Stomach (tissue), 9 donors: ENCODE results near the gene SMAP1. TPM values are rescaled to one million over a fixed set of nuclear protein-coding genes. Genes with fewer than 3 reads are reported as not detected.

Experiments used
- DNase-seq, 2 donors: peaks; one replicate each; pipeline versions ENCODE4 v3.0.0 to v3.0.0-alpha.2; 2013 to 2019
- H3K27ac ChIP-seq, 5 donors: fragments of 200-600 bp in 4 of 5; sonication (generic) in 4 of 5; one replicate each; pipeline ENCODE4 v1.5.1; 2013 to 2019; ENCODE audit warnings: mild to moderate bottlenecking in 1 of 5, moderate library complexity in 1 of 5
- H3K27me3 ChIP-seq, 3 donors: fragments of 200-600 bp; sonication (generic); one replicate each; pipeline ENCODE4 v1.5.1; 2017 to 2019; ENCODE audit warnings: mixed run types in 1 of 3
- H3K36me3 ChIP-seq, 4 donors: fragments of 200-600 bp; sonication (generic); 1 replicate in 3 of 4; 2 replicates in 1 of 4; pipeline ENCODE4 v1.5.1; 2016 to 2019
- H3K4me1 ChIP-seq, 4 donors: fragments of 200-600 bp; sonication (generic); one replicate each; pipeline ENCODE4 v1.5.1; 2016 to 2019
- H3K4me3 ChIP-seq, 4 donors: fragments of 200-600 bp; sonication (generic) in 3 of 4; one replicate each; pipeline ENCODE4 v1.5.1; 2016 to 2019; ENCODE audit warnings: mild to moderate bottlenecking in 1 of 4
- H3K9me3 ChIP-seq, 4 donors: fragments of 200-600 bp; sonication (generic); one replicate each; pipeline ENCODE4 v1.5.1; 2016 to 2019
- CTCF ChIP-seq, 7 experiments: fragments of 450-650 bp in 4 of 7; fragments of 200-600 bp in 3 of 7; sonication (generic) in 3 of 7; IDR thresholded peaks; one replicate each; pipeline ENCODE4 v1.5.1; 2016 to 2019; ENCODE audit warnings: antibody characterized with exemption in 7 of 7, control low read depth in 2 of 7, mild to moderate bottlenecking in 1 of 7
- EP300 ChIP-seq: sonication (generic); formaldehyde crosslinking; IDR thresholded peaks from one replicate; pipeline ENCODE4 v1.6.1; 2017; ENCODE audit warnings: antibody characterized with exemption
- POLR2A ChIP-seq, 4 donors: fragments of 450-650 bp; IDR thresholded peaks; one replicate each; pipeline ENCODE4 v1.6.1; 2016; ENCODE audit warnings: antibody characterized with exemption in 4 of 4, control low read depth in 2 of 4, mild to moderate bottlenecking in 1 of 4, moderate library complexity in 1 of 4
- POLR2AphosphoS5 ChIP-seq, 3 donors: sonication (generic); formaldehyde crosslinking; IDR thresholded peaks; one replicate each; pipeline ENCODE4 v1.6.1; 2016; ENCODE audit warnings: antibody characterized with exemption in 3 of 3
- WGBS, 5 donors: extraction: QIAGEN DNeasy Blood & Tissue Kit in 3 of 5; methylation state at CpG; one replicate each; pipeline versions ENCODE4 v1.1.5 to v1.1.7; 2013 to 2018; 5-methylcytosine and 5-hydroxymethylcytosine counted together
- intact Hi-C: fragments of 100-400 bp; cut with DNase I; formaldehyde crosslinking; loops from one replicate; pipeline ENCODE4 v1.15.1; 2023; ENCODE audit warnings: low total_unique reads
- polyA plus RNA-seq, 3 donors: library from polyadenylated mRNA; stranded (reverse); fragments of 200-250 nt; gene quantifications; one replicate each; pipeline ENCODE4 v1.2.3, GENCODE V29; 2013
- total RNA-seq, 5 donors: library from RNA; depleted of rRNA; stranded (reverse); fragments of >200 nt; gene quantifications; one replicate each; pipeline versions ENCODE4 v1.1.0 to v1.2.3, GENCODE V29; 2014 to 2016
- donor health status: healthy with polysubstance abuse.
- donor health status: Bipolar disorder and iron deficiency.
- donor health status: healthy.

SMAP1 gene
- total and polyA plus RNA-seq, 8 donors = 13.4 to 65.3 (median 25.4) TPM

GRCh38 chr6:70849348-70850069, 181.8 kb downstream of the SMAP1 start:
- H3K9me3 ChIP-seq = no peaks in the 10 kb centered on the region
- H3K27ac ChIP-seq = no peak overlapping the region
- H3K4me3 ChIP-seq = no peak overlapping the region
- TF ChIP-seq EP300 (no peak), CTCF (IDR thresholded peaks at IDR 0.05) (no peak), POLR2A (IDR thresholded peaks at IDR 0.05) (no peak), POLR2AphosphoS5 (IDR thresholded peaks at IDR 0.05) (no peak)
- intact Hi-C loops = no loop called here
- peaks cover 0 to 24% (median 20%) of the 10 kb centered on the region in 4 donors for H3K36me3 ChIP-seq
- no peaks in the 10 kb centered on the region for H3K27me3 ChIP-seq
- 67 to 79% (median 77%) methylated on average over 1 of the region's 1 CpG for WGBS, 5 donors
- DNase-seq = no peak
- H3K4me1 ChIP-seq = no peaks in the 10 kb centered on the region

- Histone ChIP-seq H3K36me3 (peaks cover 0 to 36% (median 23%) of the 10 kb centered on the region in 4 donors), H3K4me1 (no peaks in the 10 kb centered on the region), H3K27ac (no peak overlapping the region), H3K9me3 (no peaks in the 10 kb centered on the region), H3K4me3 (no peak overlapping the region), H3K27me3 (no peaks in the 10 kb centered on the region)
- no peak for DNase-seq
- intact Hi-C loops = no loop called here
- TF ChIP-seq POLR2AphosphoS5 (IDR thresholded peaks at IDR 0.05) = no peak
- TF ChIP-seq EP300 = no peak
- no peak for TF ChIP-seq CTCF (IDR thresholded peaks at IDR 0.05)
- no peak for TF ChIP-seq POLR2A (IDR thresholded peaks at IDR 0.05)
Observed at GRCh38 chr6:70852667-70853246, 185.1 kb downstream of the SMAP1 start.

GRCh38 chr6:70857387-70858077, 189.8 kb downstream of the SMAP1 start:
- 78 to 88% (median 83%) methylated on average over 5 of the region's 5 CpGs for WGBS, 5 donors
- intact Hi-C loops = no loop called here
- no peak for DNase-seq
- no peaks in the 10 kb centered on the region for H3K27me3 ChIP-seq
- no peak overlapping the region for H3K4me3 ChIP-seq
- H3K36me3 ChIP-seq = peaks cover 0 to 69% (median 57%) of the 10 kb centered on the region in 4 donors
- TF ChIP-seq EP300 (no peak), CTCF (IDR thresholded peaks at IDR 0.05) (no peak), POLR2AphosphoS5 (IDR thresholded peaks at IDR 0.05) (no peak), POLR2A (IDR thresholded peaks at IDR 0.05) (no peak)
- no peak overlapping the region for H3K27ac ChIP-seq
- H3K9me3 ChIP-seq = no peaks in the 10 kb centered on the region
- no peaks in the 10 kb centered on the region for H3K4me1 ChIP-seq

GRCh38 chr6:70860045-70860444, 192.4 kb downstream of the SMAP1 start:
- intact Hi-C loops = no loop called here
- Histone ChIP-seq H3K4me3 (no peak overlapping the region), H3K36me3 (peaks cover 0 to 54% (median 41%) of the 10 kb centered on the region in 4 donors), H3K4me1 (no peaks in the 10 kb centered on the region), H3K27me3 (no peaks in the 10 kb centered on the region), H3K27ac (no peak overlapping the region), H3K9me3 (no peaks in the 10 kb centered on the region)
- DNase-seq = no peak
- TF ChIP-seq EP300 = no peak
- TF ChIP-seq POLR2A (IDR thresholded peaks at IDR 0.05) = no peak
- no peak for TF ChIP-seq POLR2AphosphoS5 (IDR thresholded peaks at IDR 0.05)
- no peak for TF ChIP-seq CTCF (IDR thresholded peaks at IDR 0.05)
- 89 to 97% (median 93%) methylated on average over 1 of the region's 1 CpG for WGBS, 5 donors
